ENCODE measurements around the gene ARHGDIA.
"Not testable (repeated sequence)": the region's sequence is repeated elsewhere in the genome, so short reads cannot be mapped to it uniquely, and the experiment has no call there.

The ARHGDIA gene

DNA sequence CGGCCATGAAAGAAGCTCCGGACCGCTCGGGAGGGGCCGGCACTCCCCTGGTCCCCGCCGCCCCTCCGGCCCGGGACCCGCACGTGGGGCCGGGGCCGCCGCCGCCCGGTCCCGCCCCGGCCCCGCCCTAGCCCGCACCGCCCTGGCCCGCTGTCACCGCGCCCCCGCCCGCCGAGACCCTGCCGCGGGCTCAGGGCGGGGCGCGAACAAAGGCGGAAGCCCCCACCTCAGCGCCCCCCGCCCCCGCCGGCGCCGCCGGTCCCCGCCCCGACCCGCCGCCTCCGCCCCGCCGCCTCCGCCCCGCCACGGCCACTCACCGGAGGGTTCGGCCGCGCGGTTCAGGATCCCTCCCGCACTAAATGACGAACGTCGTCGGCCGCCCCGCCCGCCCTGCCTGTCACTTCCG, at the start of gene ARHGDIA:
Gene ARHGDIA, minus strand, starts transcription at position 357 of the 406 bp plus-strand sequence. CDS start 1,407 bp downstream, outside the sequence.
- Histone ChIP-seq H3K4me1 (ENCODE audit: insufficient read depth, low read length) (peaks cover 30% of the 10 kb centered on the region), H3K4me3 (ENCODE audit: low read depth in 1 of 2, low read length in 2 of 2) (peak within 1 kb of the TSS; percentile 91), H3K27ac (ENCODE audit: low read depth, low read length) (peak within 1 kb of the TSS; percentile 100), H3K9ac (ENCODE audit: low read length) (peak within 1 kb of the TSS; percentile 94), H3K36me3 (ENCODE audit: insufficient read depth, low read length) (peaks cover 14% of the 10 kb centered on the region), H3K27me3 (ENCODE audit: control insufficient read depth in 1 of 2, insufficient read depth in 2 of 2, low read length in 2 of 2) (no peaks in the 10 kb centered on the region), H3K9me3 (ENCODE audit: low read length) (no peaks in the 10 kb centered on the region)

GRCh38 chr17:81918832-81919545, 47.9 kb upstream of the ARHGDIA start:
- H3K9me3 ChIP-seq (ENCODE audit: low read length) = no peaks in the 10 kb centered on the region
- no peak overlapping the region for H3K9ac ChIP-seq (ENCODE audit: low read length)
- H3K4me3 ChIP-seq (ENCODE audit: low read depth in 1 of 2, low read length in 2 of 2) = no peak overlapping the region
- no peak overlapping the region for H3K27ac ChIP-seq (ENCODE audit: low read depth, low read length)
- peaks cover 50% of the 10 kb centered on the region for H3K36me3 ChIP-seq (ENCODE audit: insufficient read depth, low read length)
- H3K27me3 ChIP-seq (ENCODE audit: control insufficient read depth in 1 of 2, insufficient read depth in 2 of 2, low read length in 2 of 2) = no peaks in the 10 kb centered on the region
- H3K4me1 ChIP-seq (ENCODE audit: insufficient read depth, low read length) = peaks cover 25% of the 10 kb centered on the region

GRCh38 chr17:81918333-81918669, 47.2 kb upstream of the ARHGDIA start:
- H3K36me3 ChIP-seq (ENCODE audit: insufficient read depth, low read length) = peaks cover 56% of the 10 kb centered on the region
- peaks cover 20% of the 10 kb centered on the region for H3K4me1 ChIP-seq (ENCODE audit: insufficient read depth, low read length)
- not testable (repeated sequence) for H3K9ac ChIP-seq (ENCODE audit: low read length); H3K27ac ChIP-seq (ENCODE audit: low read depth, low read length); H3K27me3 ChIP-seq (ENCODE audit: control insufficient read depth in 1 of 2, insufficient read depth in 2 of 2, low read length in 2 of 2); H3K9me3 ChIP-seq (ENCODE audit: low read length)
- H3K4me3 ChIP-seq (ENCODE audit: low read depth in 1 of 2, low read length in 2 of 2) = peak overlapping the region; percentile 9 to 57

- Histone ChIP-seq H3K27me3 (ENCODE audit: control insufficient read depth in 1 of 2, insufficient read depth in 2 of 2, low read length in 2 of 2) (no peaks in the 10 kb centered on the region), H3K9me3 (ENCODE audit: low read length) (no peaks in the 10 kb centered on the region), H3K4me3 (ENCODE audit: low read depth in 1 of 2, low read length in 2 of 2) (peak within 1 kb of the TSS; percentile 44 to 57), H3K27ac (ENCODE audit: low read depth, low read length) (peak within 1 kb of the TSS; percentile 36), H3K36me3 (ENCODE audit: insufficient read depth, low read length) (peaks cover 62% of the 10 kb centered on the region), H3K4me1 (ENCODE audit: insufficient read depth, low read length) (peaks cover 20% of the 10 kb centered on the region), H3K9ac (ENCODE audit: low read length) (peak within 1 kb of the TSS; percentile 13)
These were observed 46.6 kb upstream of the ARHGDIA start, which contains the start of gene SIRT7 for GRCh38 chr17:81917565-81918332. TSS of gene SIRT7 (minus strand) at chr17:81918176. CDS start at chr17:81918131, 45 bp downstream.

- H3K4me1 ChIP-seq (ENCODE audit: insufficient read depth, low read length) = peaks cover 16% of the 10 kb centered on the region
- no peak overlapping the region for H3K27ac ChIP-seq (ENCODE audit: low read depth, low read length)
- H3K27me3 ChIP-seq (ENCODE audit: control insufficient read depth in 1 of 2, insufficient read depth in 2 of 2, low read length in 2 of 2) = no peaks in the 10 kb centered on the region
- peaks cover 64% of the 10 kb centered on the region for H3K36me3 ChIP-seq (ENCODE audit: insufficient read depth, low read length)
- peak overlapping the region in 1 of 2 donors; percentile 57 for H3K4me3 ChIP-seq (ENCODE audit: low read depth in 1 of 2, low read length in 2 of 2)
- H3K9ac ChIP-seq (ENCODE audit: low read length) = no peak overlapping the region
- H3K9me3 ChIP-seq (ENCODE audit: low read length) = no peaks in the 10 kb centered on the region
These were observed 45.3 kb upstream of the ARHGDIA start for GRCh38 chr17:81916234-81917001.

DNA sequence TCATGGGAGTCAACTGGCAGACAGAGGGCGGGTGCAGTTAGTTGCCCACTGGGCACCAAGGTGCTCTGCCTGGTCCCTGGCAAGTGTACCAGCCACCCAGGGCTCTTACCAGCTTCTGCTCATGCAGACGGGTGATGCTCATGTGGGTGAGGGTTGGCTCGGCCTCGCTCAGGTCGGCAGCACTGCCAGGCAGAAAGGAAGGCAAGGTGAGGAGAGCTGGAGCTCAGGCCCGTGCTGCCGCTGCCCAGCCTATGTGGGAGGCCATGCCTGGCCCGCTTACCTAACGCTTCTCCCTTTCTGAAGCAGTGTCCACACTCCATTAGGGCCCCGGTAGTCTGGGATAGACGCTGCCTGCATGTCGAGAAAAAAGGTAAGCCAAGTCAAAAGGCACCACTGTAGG, 44.2 kb upstream of the ARHGDIA start:
- peaks cover 56% of the 10 kb centered on the region for H3K36me3 ChIP-seq (ENCODE audit: insufficient read depth, low read length)

GRCh38 chr17:81914103-81914850, 43.1 kb upstream of the ARHGDIA start:
- H3K4me3 ChIP-seq (ENCODE audit: low read depth in 1 of 2, low read length in 2 of 2) = no peak overlapping the region
- no peak overlapping the region for H3K9ac ChIP-seq (ENCODE audit: low read length)
- H3K27ac ChIP-seq (ENCODE audit: low read depth, low read length) = no peak overlapping the region
- H3K9me3 ChIP-seq (ENCODE audit: low read length) = no peaks in the 10 kb centered on the region
- peaks cover 22% of the 10 kb centered on the region for H3K4me1 ChIP-seq (ENCODE audit: insufficient read depth, low read length)
- H3K27me3 ChIP-seq (ENCODE audit: control insufficient read depth in 1 of 2, insufficient read depth in 2 of 2, low read length in 2 of 2) = no peaks in the 10 kb centered on the region
- H3K36me3 ChIP-seq (ENCODE audit: insufficient read depth, low read length) = peaks cover 46% of the 10 kb centered on the region

More for the DNA sequence above, 44.2 kb upstream of the ARHGDIA start:
- Histone ChIP-seq H3K27ac (ENCODE audit: low read depth, low read length) (no peak overlapping the region), H3K4me3 (ENCODE audit: low read depth in 1 of 2, low read length in 2 of 2) (no peak overlapping the region), H3K4me1 (ENCODE audit: insufficient read depth, low read length) (peaks cover 19% of the 10 kb centered on the region), H3K9me3 (ENCODE audit: low read length) (no peaks in the 10 kb centered on the region), H3K9ac (ENCODE audit: low read length) (no peak overlapping the region), H3K27me3 (ENCODE audit: control insufficient read depth in 1 of 2, insufficient read depth in 2 of 2, low read length in 2 of 2) (no peaks in the 10 kb centered on the region)

- Histone ChIP-seq H3K9ac (ENCODE audit: low read length) (no peak overlapping the region), H3K4me3 (ENCODE audit: low read depth in 1 of 2, low read length in 2 of 2) (no peak overlapping the region), H3K9me3 (ENCODE audit: low read length) (no peaks in the 10 kb centered on the region), H3K36me3 (ENCODE audit: insufficient read depth, low read length) (peaks cover 39% of the 10 kb centered on the region), H3K27ac (ENCODE audit: low read depth, low read length) (no peak overlapping the region), H3K27me3 (ENCODE audit: control insufficient read depth in 1 of 2, insufficient read depth in 2 of 2, low read length in 2 of 2) (no peaks in the 10 kb centered on the region), H3K4me1 (ENCODE audit: insufficient read depth, low read length) (peaks cover 22% of the 10 kb centered on the region)
These were observed 42.4 kb upstream of the ARHGDIA start for GRCh38 chr17:81913394-81914102.

DNA sequence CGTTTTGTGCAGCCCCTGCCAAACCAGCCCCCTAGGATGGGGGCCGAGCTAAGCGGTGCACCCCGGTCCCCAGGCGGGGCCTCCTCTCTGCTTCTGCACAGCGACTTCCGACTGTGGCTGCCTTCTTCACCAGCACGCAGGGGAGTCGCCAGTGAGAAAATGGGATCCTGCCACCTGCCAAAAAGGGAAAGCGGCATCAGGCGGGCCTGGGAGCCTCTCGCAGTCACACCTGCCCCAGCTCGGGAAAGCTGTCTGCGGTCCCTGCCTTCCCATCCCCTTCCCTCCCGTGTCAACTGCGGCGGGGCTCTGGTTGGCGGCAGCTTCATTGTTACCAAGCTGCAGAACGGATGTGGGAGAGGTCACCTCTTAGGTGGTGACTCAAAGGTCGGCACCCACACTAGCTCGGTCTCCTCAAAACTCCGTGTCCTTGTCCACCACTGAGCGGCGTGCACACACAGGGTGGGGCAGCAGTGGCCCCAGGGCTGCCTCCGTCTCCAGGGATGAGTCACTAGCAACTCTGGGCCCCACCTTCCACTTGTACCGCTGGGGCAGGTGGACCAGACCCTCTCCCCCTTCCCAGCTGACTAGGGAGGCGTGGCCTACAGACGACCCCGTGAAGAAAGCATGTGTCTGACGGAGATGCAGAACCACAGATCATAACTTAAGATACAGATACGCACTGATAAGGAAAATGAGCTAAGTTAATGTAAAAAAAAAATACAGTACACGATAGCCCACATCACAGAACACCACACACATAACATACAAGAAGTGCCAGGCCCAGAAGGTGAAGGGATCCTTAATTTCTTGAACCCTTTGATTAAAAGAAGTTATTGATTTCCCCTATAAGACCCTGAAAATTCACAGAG, 41.5 kb upstream of the ARHGDIA start:
- H3K9ac ChIP-seq (ENCODE audit: low read length) = no peak overlapping the region
- no peaks in the 10 kb centered on the region for H3K27me3 ChIP-seq (ENCODE audit: control insufficient read depth in 1 of 2, insufficient read depth in 2 of 2, low read length in 2 of 2)
- no peak overlapping the region for H3K4me3 ChIP-seq (ENCODE audit: low read depth in 1 of 2, low read length in 2 of 2)
- H3K36me3 ChIP-seq (ENCODE audit: insufficient read depth, low read length) = peaks cover 39% of the 10 kb centered on the region
- H3K9me3 ChIP-seq (ENCODE audit: low read length) = no peaks in the 10 kb centered on the region
- peaks cover 22% of the 10 kb centered on the region for H3K4me1 ChIP-seq (ENCODE audit: insufficient read depth, low read length)
- no peak overlapping the region for H3K27ac ChIP-seq (ENCODE audit: low read depth, low read length)

GRCh38 chr17:81911969-81912368, 40.8 kb upstream of the ARHGDIA start:
- H3K9ac ChIP-seq (ENCODE audit: low read length) = no peak overlapping the region
- H3K9me3 ChIP-seq (ENCODE audit: low read length) = no peaks in the 10 kb centered on the region
- H3K36me3 ChIP-seq (ENCODE audit: insufficient read depth, low read length) = peaks cover 39% of the 10 kb centered on the region
- H3K27ac ChIP-seq (ENCODE audit: low read depth, low read length) = no peak overlapping the region
- no peaks in the 10 kb centered on the region for H3K27me3 ChIP-seq (ENCODE audit: control insufficient read depth in 1 of 2, insufficient read depth in 2 of 2, low read length in 2 of 2)
- H3K4me3 ChIP-seq (ENCODE audit: low read depth in 1 of 2, low read length in 2 of 2) = no peak overlapping the region
- peaks cover 17% of the 10 kb centered on the region for H3K4me1 ChIP-seq (ENCODE audit: insufficient read depth, low read length)

All from muscle layer of colon (tissue), 2 donors.